Measurements from ENCODE around the gene PPP3CA.
A peak's percentile ranks its signal among the peaks of the same experiment; 100 is the strongest.

PPP3CA gene

GRCh38 chr4:101169044-101170014, 178.0 kb downstream of the PPP3CA start:
- no peaks in the 10 kb centered on the region for H3K79me2 ChIP-seq (ENCODE audit: insufficient read depth, low read depth)
- H3K27me3 ChIP-seq (ENCODE audit: insufficient read depth, low read depth), result no peaks in the 10 kb centered on the region
- peak; percentile 94 for TF ChIP-seq CTCF (conservative IDR thresholded peaks at IDR 0.05; ENCODE audit: low read depth, low read length)
- H3K4me3 ChIP-seq (IDR thresholded peaks at IDR 0.05; ENCODE audit: insufficient read depth, low read depth, low read length), result no peak overlapping the region
- no peak overlapping the region for H2AFZ ChIP-seq (ENCODE audit: low read depth)
- H3K9ac ChIP-seq, result no peak overlapping the region
- H4K20me1 ChIP-seq (ENCODE audit: insufficient read depth), result no peaks in the 10 kb centered on the region
- H3K4me1 ChIP-seq (ENCODE audit: low read depth, poor library complexity, severe bottlenecking), result peaks cover 15% of the 10 kb centered on the region
- no peak overlapping the region for H3K4me2 ChIP-seq
- H3K27ac ChIP-seq, result no peak overlapping the region
- H3K36me3 ChIP-seq (ENCODE audit: insufficient read depth), result no peaks in the 10 kb centered on the region

- Histone ChIP-seq H3K9ac (no peak overlapping the region), H3K36me3 (ENCODE audit: insufficient read depth) (no peaks in the 10 kb centered on the region), H3K27me3 (ENCODE audit: insufficient read depth, low read depth) (no peaks in the 10 kb centered on the region), H3K4me3 (IDR thresholded peaks at IDR 0.05; ENCODE audit: insufficient read depth, low read depth, low read length) (no peak overlapping the region), H3K4me1 (ENCODE audit: low read depth, poor library complexity, severe bottlenecking) (peaks cover 2% of the 10 kb centered on the region), H3K79me2 (ENCODE audit: insufficient read depth, low read depth) (no peaks in the 10 kb centered on the region), H2AFZ (ENCODE audit: low read depth) (no peak overlapping the region), H4K20me1 (ENCODE audit: insufficient read depth) (no peaks in the 10 kb centered on the region), H3K4me2 (no peak overlapping the region), H3K27ac (no peak overlapping the region)
- no peak for TF ChIP-seq CTCF (conservative IDR thresholded peaks at IDR 0.05; ENCODE audit: low read depth, low read length)
These were observed 183.4 kb downstream of the PPP3CA start for GRCh38 chr4:101163936-101164335.

GRCh38 chr4:101162990-101163380, 184.3 kb downstream of the PPP3CA start:
- TF ChIP-seq CTCF (conservative IDR thresholded peaks at IDR 0.05; ENCODE audit: low read depth, low read length), result no peak
- no peaks in the 10 kb centered on the region for H4K20me1 ChIP-seq (ENCODE audit: insufficient read depth)
- H3K4me1 ChIP-seq (ENCODE audit: low read depth, poor library complexity, severe bottlenecking), result no peaks in the 10 kb centered on the region
- H3K4me3 ChIP-seq (IDR thresholded peaks at IDR 0.05; ENCODE audit: insufficient read depth, low read depth, low read length), result no peak overlapping the region
- H3K9ac ChIP-seq, result no peak overlapping the region
- no peaks in the 10 kb centered on the region for H3K27me3 ChIP-seq (ENCODE audit: insufficient read depth, low read depth)
- H3K4me2 ChIP-seq, result no peak overlapping the region
- no peak overlapping the region for H3K27ac ChIP-seq
- H3K36me3 ChIP-seq (ENCODE audit: insufficient read depth), result no peaks in the 10 kb centered on the region
- H3K79me2 ChIP-seq (ENCODE audit: insufficient read depth, low read depth), result no peaks in the 10 kb centered on the region
- no peak overlapping the region for H2AFZ ChIP-seq (ENCODE audit: low read depth)

- H3K79me2 ChIP-seq (ENCODE audit: insufficient read depth, low read depth), result no peaks in the 10 kb centered on the region
- no peaks in the 10 kb centered on the region for H3K4me1 ChIP-seq (ENCODE audit: low read depth, poor library complexity, severe bottlenecking)
- no peak overlapping the region for H3K27ac ChIP-seq
- H4K20me1 ChIP-seq (ENCODE audit: insufficient read depth), result no peaks in the 10 kb centered on the region; the same call in 1 of the 2 replicates
- no peak for TF ChIP-seq CTCF (conservative IDR thresholded peaks at IDR 0.05; ENCODE audit: low read depth, low read length)
- H3K4me3 ChIP-seq (IDR thresholded peaks at IDR 0.05; ENCODE audit: insufficient read depth, low read depth, low read length), result no peak overlapping the region
- no peaks in the 10 kb centered on the region for H3K36me3 ChIP-seq (ENCODE audit: insufficient read depth)
- H2AFZ ChIP-seq (ENCODE audit: low read depth), result no peak overlapping the region
- H3K9ac ChIP-seq, result no peak overlapping the region
- H3K4me2 ChIP-seq, result no peak overlapping the region
- no peaks in the 10 kb centered on the region for H3K27me3 ChIP-seq (ENCODE audit: insufficient read depth, low read depth)
These were observed 186.3 kb downstream of the PPP3CA start for GRCh38 chr4:101160792-101161592.

Data from KMS-11 (cell line).